ENCODE measurements around the gene CFAP54. TPM values are rescaled to one million over a fixed set of nuclear protein-coding genes. Genes with fewer than 3 reads are reported as not detected.
"Not testable (repeated sequence)": the region's sequence is repeated elsewhere in the genome, so short reads cannot be mapped to it uniquely, and the experiment has no call there.

The CFAP54 gene
- total RNA-seq, 2 donors from 2014 or later: 0.24 to 0.67 TPM

- Mint-ChIP-seq H3K9me3 (no peaks in the 10 kb centered on the region), H3K36me3 (ENCODE audit: insufficient read depth in 2 of 2) (no peaks in the 10 kb centered on the region), H3K27ac (no peak overlapping the region), H3K4me1 (ENCODE audit: low read depth) (peaks cover 13% of the 10 kb centered on the region), H3K4me3 (no peak overlapping the region), H3K27me3 (ENCODE audit: low read depth) (no peaks in the 10 kb centered on the region)
- no peak for DNase-seq
- no peak for ATAC-seq (replicated peaks in 1 of 2)
Observed at GRCh38 chr12:96457191-96457930, 32.0 kb upstream of the CFAP54 start.

- DNase-seq; H3K36me3 Mint-ChIP-seq (ENCODE audit: insufficient read depth in 2 of 2); H3K27me3 Mint-ChIP-seq (ENCODE audit: low read depth); H3K27ac Mint-ChIP-seq; H3K4me1 Mint-ChIP-seq (ENCODE audit: low read depth); ATAC-seq (replicated peaks in 1 of 2); H3K9me3 Mint-ChIP-seq; H3K4me3 Mint-ChIP-seq: not testable (repeated sequence)
Observed at GRCh38 chr12:96459281-96459680, 30.1 kb upstream of the CFAP54 start.

GRCh38 chr12:96462571-96463280 lies 26.7 kb upstream of the CFAP54 start:
- ATAC-seq (replicated peaks in 1 of 2) (no peak), DNase-seq (no peak)
- H3K27me3 Mint-ChIP-seq (ENCODE audit: low read depth): no peaks in the 10 kb centered on the region
- H3K4me1 Mint-ChIP-seq (ENCODE audit: low read depth): no peaks in the 10 kb centered on the region
- no peaks in the 10 kb centered on the region for H3K36me3 Mint-ChIP-seq (ENCODE audit: insufficient read depth in 2 of 2)
- H3K4me3 Mint-ChIP-seq: no peak overlapping the region
- H3K9me3 Mint-ChIP-seq: no peaks in the 10 kb centered on the region
- no peak overlapping the region for H3K27ac Mint-ChIP-seq

GRCh38 chr12:96465896-96466295 lies 23.5 kb upstream of the CFAP54 start:
- no peak overlapping the region for H3K4me3 Mint-ChIP-seq
- H3K36me3 Mint-ChIP-seq (ENCODE audit: insufficient read depth in 2 of 2): peaks cover 5% of the 10 kb centered on the region in 2 donors
- ATAC-seq (replicated peaks in 1 of 2) (no peak), DNase-seq (no peak)
- H3K9me3 Mint-ChIP-seq: peaks cover 0 to 4% of the 10 kb centered on the region in 2 donors
- H3K27ac Mint-ChIP-seq: no peak overlapping the region
- no peaks in the 10 kb centered on the region for H3K4me1 Mint-ChIP-seq (ENCODE audit: low read depth)
- H3K27me3 Mint-ChIP-seq (ENCODE audit: low read depth): no peaks in the 10 kb centered on the region

GRCh38 chr12:96466939-96467751 lies 22.2 kb upstream of the CFAP54 start:
- DNase-seq: no peak
- H3K4me1 Mint-ChIP-seq (ENCODE audit: low read depth): no peaks in the 10 kb centered on the region
- peaks cover 5% of the 10 kb centered on the region in 2 donors for H3K36me3 Mint-ChIP-seq (ENCODE audit: insufficient read depth in 2 of 2)
- peaks cover 0 to 4% of the 10 kb centered on the region in 2 donors for H3K9me3 Mint-ChIP-seq
- no peak overlapping the region for H3K27ac Mint-ChIP-seq
- no peaks in the 10 kb centered on the region for H3K27me3 Mint-ChIP-seq (ENCODE audit: low read depth)
- H3K4me3 Mint-ChIP-seq: no peak overlapping the region
- no peak for ATAC-seq (replicated peaks in 1 of 2)

- DNase-seq (no peak), ATAC-seq (replicated peaks in 1 of 2) (no peak)
- H3K4me3 Mint-ChIP-seq: no peak overlapping the region
- peaks cover 0 to 4% of the 10 kb centered on the region in 2 donors for H3K9me3 Mint-ChIP-seq
- peaks cover 5% of the 10 kb centered on the region in 2 donors for H3K36me3 Mint-ChIP-seq (ENCODE audit: insufficient read depth in 2 of 2)
- H3K27me3 Mint-ChIP-seq (ENCODE audit: low read depth): no peaks in the 10 kb centered on the region
- peaks cover 4% of the 10 kb centered on the region for H3K4me1 Mint-ChIP-seq (ENCODE audit: low read depth)
- H3K27ac Mint-ChIP-seq: no peak overlapping the region
Observed at GRCh38 chr12:96471368-96472050, 17.9 kb upstream of the CFAP54 start.

GRCh38 chr12:96472384-96472783 lies 17.0 kb upstream of the CFAP54 start:
- peaks cover 0 to 4% of the 10 kb centered on the region in 2 donors for H3K9me3 Mint-ChIP-seq

GRCh38 chr12:96473394-96474093 lies 15.8 kb upstream of the CFAP54 start:
- Mint-ChIP-seq H3K27me3 (ENCODE audit: low read depth) (no peaks in the 10 kb centered on the region), H3K4me3 (no peak overlapping the region), H3K4me1 (ENCODE audit: low read depth) (peaks cover 4% of the 10 kb centered on the region), H3K9me3 (peaks cover 0 to 4% of the 10 kb centered on the region in 2 donors), H3K36me3 (ENCODE audit: insufficient read depth in 2 of 2) (peaks cover 5% of the 10 kb centered on the region in 2 donors), H3K27ac (peak overlapping the region; percentile 5)
- peak in 1 of 2 donors; percentile 10 for DNase-seq
- peak in 1 of 2 donors; percentile 53 for ATAC-seq (replicated peaks in 1 of 2)

More at GRCh38 chr12:96472384-96472783, 17.0 kb upstream of the CFAP54 start:
- ATAC-seq (replicated peaks in 1 of 2) (no peak), DNase-seq (no peak)
- H3K27ac Mint-ChIP-seq: no peak overlapping the region
- H3K27me3 Mint-ChIP-seq (ENCODE audit: low read depth): no peaks in the 10 kb centered on the region
- peaks cover 5% of the 10 kb centered on the region in 2 donors for H3K36me3 Mint-ChIP-seq (ENCODE audit: insufficient read depth in 2 of 2)
- no peak overlapping the region for H3K4me3 Mint-ChIP-seq
- peaks cover 4% of the 10 kb centered on the region for H3K4me1 Mint-ChIP-seq (ENCODE audit: low read depth)

- Mint-ChIP-seq H3K4me1 (ENCODE audit: low read depth) (peaks cover 4% of the 10 kb centered on the region), H3K9me3 (peaks cover 0 to 4% of the 10 kb centered on the region in 2 donors), H3K4me3 (no peak overlapping the region), H3K27me3 (ENCODE audit: low read depth) (no peaks in the 10 kb centered on the region), H3K27ac (no peak overlapping the region), H3K36me3 (ENCODE audit: insufficient read depth in 2 of 2) (peaks cover 5% of the 10 kb centered on the region in 2 donors)
- ATAC-seq (replicated peaks in 1 of 2) (no peak), DNase-seq (no peak)
Observed at GRCh38 chr12:96474206-96474605, 15.2 kb upstream of the CFAP54 start.

GRCh38 chr12:96478011-96478410 lies 11.4 kb upstream of the CFAP54 start:
- Mint-ChIP-seq H3K4me3 (no peak overlapping the region), H3K36me3 (ENCODE audit: insufficient read depth in 2 of 2) (no peaks in the 10 kb centered on the region), H3K9me3 (no peaks in the 10 kb centered on the region), H3K4me1 (ENCODE audit: low read depth) (peaks cover 4% of the 10 kb centered on the region), H3K27ac (no peak overlapping the region), H3K27me3 (ENCODE audit: low read depth) (peaks cover under 1% of the 10 kb centered on the region)
- DNase-seq (no peak), ATAC-seq (replicated peaks in 1 of 2) (no peak)

GRCh38 chr12:96482086-96482485 lies 7.3 kb upstream of the CFAP54 start:
- Mint-ChIP-seq H3K4me1 (ENCODE audit: low read depth) (peaks cover 18% of the 10 kb centered on the region), H3K9me3 (no peaks in the 10 kb centered on the region), H3K27ac (no peak overlapping the region), H3K27me3 (ENCODE audit: low read depth) (peaks cover 8% of the 10 kb centered on the region), H3K4me3 (no peak overlapping the region), H3K36me3 (ENCODE audit: insufficient read depth in 2 of 2) (no peaks in the 10 kb centered on the region)
- ATAC-seq (replicated peaks in 1 of 2) (no peak), DNase-seq (no peak)

- no peak for ATAC-seq (replicated peaks in 1 of 2)
- Mint-ChIP-seq H3K27ac (no peak overlapping the region), H3K4me1 (ENCODE audit: low read depth) (peaks cover 26% of the 10 kb centered on the region), H3K4me3 (no peak overlapping the region), H3K27me3 (ENCODE audit: low read depth) (peaks cover 8% of the 10 kb centered on the region), H3K36me3 (ENCODE audit: insufficient read depth in 2 of 2) (no peaks in the 10 kb centered on the region), H3K9me3 (no peaks in the 10 kb centered on the region)
- no peak for DNase-seq
Observed at GRCh38 chr12:96483116-96483515, 6.3 kb upstream of the CFAP54 start.
